Activated B cell treated with CpG ODN at 0.5 μM for 24 hours (primary cell): ENCODE data around the gene HSPB7. TPM values are rescaled to one million over a fixed set of nuclear protein-coding genes. Genes with fewer than 3 reads are reported as not detected.
"Not testable (repeated sequence)": the region's sequence is repeated elsewhere in the genome, so short reads cannot be mapped to it uniquely, and the experiment has no call there.

Source experiments
- ATAC-seq: fragments of 200-7000 bp; cut with Tn5 transposase; one replicate; pipeline ENCODE4 v1.10.0; 2021; ENCODE audit warnings: low read depth, mild to moderate bottlenecking, moderate library complexity
- CTCF ChIA-PET: fragments of 350-600 bp; sonication (Branson Sonifier 250); formaldehyde crosslinking; loops from one replicate; lab custom pipeline; 2021; ENCODE audit warnings: antibody characterized with exemption; lab: Charles Lee
- POLR2A ChIA-PET: fragments of 350-600 bp; sonication (Branson Sonifier 250); formaldehyde crosslinking; loops from one replicate; lab custom pipeline; 2021; ENCODE audit warnings: antibody characterized with exemption; lab: Charles Lee
- DNase-seq: peaks from one replicate; pipeline ENCODE4 v3.0.0; 2022
- H3K27ac Mint-ChIP-seq: one replicate; pipeline ENCODE4 v1.8.0; 2020; ENCODE audit warnings: mixed read lengths
- H3K27me3 Mint-ChIP-seq: one replicate; pipeline ENCODE4 v1.8.0; 2021; ENCODE audit warnings: mixed read lengths
- H3K36me3 Mint-ChIP-seq: one replicate; pipeline ENCODE4 v1.8.0; 2021; ENCODE audit warnings: low read depth, mixed read lengths
- H3K4me1 Mint-ChIP-seq: one replicate; pipeline ENCODE4 v1.8.0; 2021; ENCODE audit warnings: mixed read lengths
- H3K4me3 Mint-ChIP-seq: one replicate; pipeline ENCODE4 v1.8.0; 2020; ENCODE audit warnings: mild to moderate bottlenecking, mixed read lengths
- H3K9me3 Mint-ChIP-seq: one replicate; pipeline ENCODE4 v1.8.0; 2020; ENCODE audit warnings: mixed read lengths
- intact Hi-C: fragments of 100-400 bp; cut with micrococcal nuclease; formaldehyde crosslinking; loops from one replicate; pipeline ENCODE4 v1.15.1; 2024
- total RNA-seq: library from RNA; stranded (reverse); gene quantifications from 2 replicates; pipeline ENCODE4 v1.2.3, GENCODE V29; 2022
- TF ChIP-seq, protein P1 (sequence below): fragments of 200-600 bp; IDR thresholded peaks from one replicate; pipeline ENCODE4 v1.8.0; 2022; ENCODE audit warnings: antibody characterized with exemption, mild to moderate bottlenecking

HSPB7 gene
- total RNA-seq, 1 donor from 2014 or later = not detected

DNA sequence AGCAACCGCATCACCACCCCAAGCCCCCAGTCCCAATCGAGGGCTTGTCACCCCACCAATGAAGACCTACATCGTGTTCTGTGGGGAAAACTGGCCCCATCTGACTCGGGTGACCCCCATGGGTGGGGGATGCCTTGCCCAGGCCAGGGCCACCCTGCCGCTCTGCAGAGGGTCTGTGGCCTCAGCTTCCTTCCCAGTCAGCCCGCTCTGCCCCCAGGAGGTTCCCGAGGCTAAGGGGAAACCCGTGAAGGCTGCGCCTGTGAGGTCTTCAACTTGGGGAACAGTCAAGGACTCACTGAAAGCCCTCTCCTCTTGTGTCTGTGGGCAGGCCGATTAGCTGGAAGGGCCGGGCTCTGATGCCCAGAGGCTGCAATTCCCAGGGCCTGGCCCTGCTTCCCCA is 11.8 kb downstream of the HSPB7 start:
- DNase-seq (no peak), ATAC-seq (no peak)
- H3K9me3 Mint-ChIP-seq = no peaks in the 10 kb centered on the region
- H3K4me1 Mint-ChIP-seq = peaks cover 26% of the 10 kb centered on the region
- no peaks in the 10 kb centered on the region for H3K27me3 Mint-ChIP-seq
- ChIA-PET POLR2A (interaction anchor here (1.2 to 3.2 kb wide), 4 partner anchors 31 to 190 kb away, joined by 5 to 19 read pairs (median 6); partner anchors contain the start of gene ZBTB17), CTCF (interaction anchor here (0.9 kb wide), 1 partner anchor 190 kb away, joined by 6 read pairs; no protein-coding TSS in a partner anchor)
- intact Hi-C loops = loop anchor here (5.0 kb wide), 1 partner anchor 39 kb away; no protein-coding TSS in a partner anchor
- H3K27ac Mint-ChIP-seq = no peak overlapping the region
- H3K4me3 Mint-ChIP-seq = peak overlapping the region; percentile 26
- TF ChIP-seq, protein P1, sequence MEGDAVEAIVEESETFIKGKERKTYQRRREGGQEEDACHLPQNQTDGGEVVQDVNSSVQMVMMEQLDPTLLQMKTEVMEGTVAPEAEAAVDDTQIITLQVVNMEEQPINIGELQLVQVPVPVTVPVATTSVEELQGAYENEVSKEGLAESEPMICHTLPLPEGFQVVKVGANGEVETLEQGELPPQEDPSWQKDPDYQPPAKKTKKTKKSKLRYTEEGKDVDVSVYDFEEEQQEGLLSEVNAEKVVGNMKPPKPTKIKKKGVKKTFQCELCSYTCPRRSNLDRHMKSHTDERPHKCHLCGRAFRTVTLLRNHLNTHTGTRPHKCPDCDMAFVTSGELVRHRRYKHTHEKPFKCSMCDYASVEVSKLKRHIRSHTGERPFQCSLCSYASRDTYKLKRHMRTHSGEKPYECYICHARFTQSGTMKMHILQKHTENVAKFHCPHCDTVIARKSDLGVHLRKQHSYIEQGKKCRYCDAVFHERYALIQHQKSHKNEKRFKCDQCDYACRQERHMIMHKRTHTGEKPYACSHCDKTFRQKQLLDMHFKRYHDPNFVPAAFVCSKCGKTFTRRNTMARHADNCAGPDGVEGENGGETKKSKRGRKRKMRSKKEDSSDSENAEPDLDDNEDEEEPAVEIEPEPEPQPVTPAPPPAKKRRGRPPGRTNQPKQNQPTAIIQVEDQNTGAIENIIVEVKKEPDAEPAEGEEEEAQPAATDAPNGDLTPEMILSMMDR = no peak
- no peaks in the 10 kb centered on the region for H3K36me3 Mint-ChIP-seq

DNA sequence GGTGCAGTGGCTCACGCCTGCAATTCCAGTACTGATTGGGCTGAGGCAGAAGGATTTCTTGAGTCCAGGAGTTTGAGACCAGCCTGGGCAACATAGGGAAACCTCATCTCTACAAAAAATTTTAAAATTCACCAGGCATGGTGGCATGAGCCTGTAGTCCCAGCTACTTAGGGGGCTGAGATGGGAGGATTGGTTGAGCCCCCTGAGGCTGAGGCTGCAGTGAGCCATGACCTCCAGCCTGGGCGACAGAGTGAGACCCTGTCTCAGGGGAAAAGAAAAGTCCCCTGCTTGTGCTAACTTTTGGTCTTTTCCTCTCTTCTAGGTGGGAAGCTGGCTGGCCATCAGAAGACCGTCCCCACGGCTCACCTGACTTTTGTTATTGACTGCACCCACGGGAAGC is 12.2 kb downstream of the HSPB7 start:
- ChIA-PET POLR2A (interaction anchor here (0.6 to 3.2 kb wide), 5 partner anchors 30 to 190 kb away, joined by 5 to 19 read pairs (median 6); partner anchors contain the start of gene ZBTB17), CTCF (interaction anchor here (0.9 kb wide), 1 partner anchor 190 kb away, joined by 6 read pairs; no protein-coding TSS in a partner anchor)
- peak overlapping the region; percentile 20 for H3K4me3 Mint-ChIP-seq
- TF ChIP-seq, protein P1 = no peak
- no peaks in the 10 kb centered on the region for H3K36me3 Mint-ChIP-seq
- no peaks in the 10 kb centered on the region for H3K9me3 Mint-ChIP-seq
- ATAC-seq = peak; percentile 66
- no peak overlapping the region for H3K27ac Mint-ChIP-seq
- intact Hi-C loops = loop anchor here (5.0 kb wide), 1 partner anchor 38 kb away; no protein-coding TSS in a partner anchor
- H3K27me3 Mint-ChIP-seq = no peaks in the 10 kb centered on the region
- no peak for DNase-seq
- H3K4me1 Mint-ChIP-seq = peaks cover 26% of the 10 kb centered on the region

DNA sequence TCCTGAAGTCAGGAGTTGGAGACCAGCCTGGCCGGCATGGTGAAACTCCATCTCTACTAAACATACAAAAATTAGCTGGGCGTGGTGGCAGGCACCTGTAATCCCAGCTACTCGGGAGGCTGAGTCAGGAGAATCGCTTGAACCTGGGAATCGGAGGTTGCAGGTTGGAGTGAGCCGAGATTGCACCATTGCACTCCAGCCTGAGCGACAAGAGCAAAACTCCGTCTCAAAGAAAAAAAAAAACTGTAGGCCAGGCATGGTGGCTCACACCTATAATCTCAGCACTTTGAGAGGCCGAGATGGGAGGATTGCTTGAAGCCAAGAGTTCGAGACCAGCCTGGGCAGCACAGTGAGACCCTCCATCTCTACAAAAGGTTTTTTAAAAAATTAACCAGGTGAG is 16.6 kb downstream of the HSPB7 start:
- H3K9me3 Mint-ChIP-seq, H3K27me3 Mint-ChIP-seq, intact Hi-C loops, DNase-seq, H3K27ac Mint-ChIP-seq, ATAC-seq, H3K4me3 Mint-ChIP-seq, H3K36me3 Mint-ChIP-seq, CTCF ChIA-PET: not testable (repeated sequence)
- POLR2A ChIA-PET = interaction anchor here (0.6 to 1.1 kb wide), 2 partner anchors 25 to 164 kb away, joined by 3 to 11 read pairs; partner anchors contain the start of gene ZBTB17
- H3K4me1 Mint-ChIP-seq = peaks cover 15% of the 10 kb centered on the region

DNA sequence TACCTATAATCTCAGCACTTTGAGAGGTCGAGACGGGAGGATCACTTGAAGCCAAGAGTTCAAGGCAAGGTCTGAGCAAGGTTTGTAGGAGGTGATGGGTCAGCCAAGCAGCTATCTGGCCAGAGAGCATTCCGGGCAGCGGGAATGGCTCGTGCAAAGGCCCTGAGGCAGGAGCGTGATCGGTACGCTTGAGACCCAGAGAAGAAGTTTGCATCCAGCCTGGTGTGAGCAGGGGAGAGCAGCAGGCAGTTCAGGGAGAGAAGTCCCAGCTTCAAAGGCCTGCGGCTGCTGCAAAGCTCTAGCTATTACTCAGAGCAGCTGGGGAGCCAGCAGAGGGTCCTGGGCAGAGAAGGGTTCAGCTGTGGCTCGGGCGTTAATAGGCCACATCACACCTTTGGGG is 18.9 kb downstream of the HSPB7 start:
- H3K4me3 Mint-ChIP-seq = no peak overlapping the region
- no peak overlapping the region for H3K27ac Mint-ChIP-seq
- H3K36me3 Mint-ChIP-seq = no peaks in the 10 kb centered on the region
- H3K27me3 Mint-ChIP-seq = no peaks in the 10 kb centered on the region
- H3K9me3 Mint-ChIP-seq = no peaks in the 10 kb centered on the region
- ChIA-PET CTCF (no interaction called here), POLR2A (interaction anchor here (0.6 kb wide), 1 partner anchor 202 kb away, joined by 6 read pairs; no protein-coding TSS in a partner anchor)
- ATAC-seq (no peak), DNase-seq (no peak)
- TF ChIP-seq, protein P1 = no peak
- intact Hi-C loops = no loop called here
- H3K4me1 Mint-ChIP-seq = no peaks in the 10 kb centered on the region

DNA sequence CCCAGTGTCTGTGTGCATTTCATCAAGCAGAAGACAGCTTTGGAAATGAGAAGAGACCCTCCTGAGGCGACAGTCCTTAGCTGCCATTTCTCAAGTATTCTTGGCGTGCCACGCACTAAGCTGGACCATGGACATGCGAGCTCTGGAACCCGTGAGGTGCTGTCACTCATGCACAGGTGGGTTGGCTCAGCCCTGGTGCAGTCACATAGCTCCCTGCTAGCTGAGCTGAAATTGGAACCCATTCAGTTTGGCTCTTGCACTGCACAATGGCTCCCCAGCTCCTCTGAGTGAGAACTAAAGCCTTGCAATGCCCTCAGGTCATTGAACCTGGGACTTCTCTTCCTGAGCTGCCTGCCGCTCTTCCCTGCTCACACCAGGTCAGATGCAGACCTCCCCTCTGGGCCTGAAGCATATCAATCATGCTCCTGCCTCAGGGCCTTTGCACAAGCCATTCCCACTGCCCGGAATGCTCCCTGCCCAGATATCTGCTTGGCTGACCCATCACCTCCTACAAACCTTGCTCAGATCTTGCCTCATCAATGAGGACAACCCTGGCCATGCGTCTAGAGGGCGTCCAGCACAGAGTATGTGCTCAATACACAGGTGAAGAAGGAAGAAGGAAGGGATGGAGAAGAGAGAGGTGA is 20.1 kb downstream of the HSPB7 start:
- POLR2A ChIA-PET = no interaction called here
- intact Hi-C loops = no loop called here
- Mint-ChIP-seq H3K4me1 (no peaks in the 10 kb centered on the region), H3K27me3 (no peaks in the 10 kb centered on the region), H3K4me3 (no peak overlapping the region), H3K27ac (no peak overlapping the region), H3K36me3 (no peaks in the 10 kb centered on the region), H3K9me3 (no peaks in the 10 kb centered on the region)
- ATAC-seq = no peak
- DNase-seq = no peak
- TF ChIP-seq, protein P1 = no peak
- CTCF ChIA-PET = interaction anchor here (0.8 to 1.1 kb wide), 2 partner anchors 81 to 183 kb away, joined by 3 to 4 read pairs; no protein-coding TSS in a partner anchor
